Loucy (cell line): ENCODE measurements around the gene BAK1.
"Not testable (repeated sequence)": the region's sequence is repeated elsewhere in the genome, so short reads cannot be mapped to it uniquely, and the experiment has no call there.

ENCODE experiments used
- H2AFZ ChIP-seq: fragments of 200-600 bp; sonication (generic); 2 replicates; pipeline ENCODE4 v1.6.0; 2016; ENCODE audit warnings: antibody characterized with exemption, mild to moderate bottlenecking, low read length, moderate library complexity
- H3F3A ChIP-seq: fragments of 200-600 bp; 2 replicates; pipeline ENCODE4 v1.6.0; 2016; ENCODE audit warnings: antibody characterized with exemption, low read depth, mild to moderate bottlenecking
- H3K27me3 ChIP-seq: fragments of 200-600 bp; sonication (generic); 2 replicates; pipeline ENCODE4 v1.6.1; 2014; ENCODE audit warnings: low read length, mild to moderate bottlenecking; ENCODE audit not compliant: insufficient read depth, poor library complexity, severe bottlenecking
- H3K36me3 ChIP-seq: fragments of 200-600 bp; sonication (generic); 2 replicates; pipeline ENCODE4 v1.6.1; 2016; ENCODE audit warnings: low read length; ENCODE audit not compliant: insufficient read depth
- H3K4me1 ChIP-seq: fragments of 200-600 bp; sonication (generic); 2 replicates; pipeline ENCODE4 v1.5.1; 2014; ENCODE audit warnings: low read length, mild to moderate bottlenecking; ENCODE audit not compliant: insufficient read depth, poor library complexity, severe bottlenecking
- H3K4me2 ChIP-seq: fragments of 200-600 bp; sonication (generic); 2 replicates; pipeline ENCODE4 v1.6.0; 2014; ENCODE audit warnings: antibody characterized with exemption, low read length, low read depth, mild to moderate bottlenecking; ENCODE audit not compliant: poor library complexity, severe bottlenecking
- H3K4me3 ChIP-seq: fragments of 200-600 bp; sonication (generic); 2 replicates; pipeline ENCODE4 v1.5.1; 2014; ENCODE audit warnings: low read length, mild to moderate bottlenecking, mixed read lengths; ENCODE audit not compliant: poor library complexity, severe bottlenecking
- H3K79me2 ChIP-seq: fragments of 200-600 bp; sonication (generic); 2 replicates; pipeline ENCODE4 v1.6.1; 2014; ENCODE audit warnings: low read length; ENCODE audit not compliant: insufficient read depth
- H3K9ac ChIP-seq: fragments of 200-600 bp; sonication (generic); 2 replicates; pipeline ENCODE4 v1.6.0; 2014; ENCODE audit warnings: mild to moderate bottlenecking, low read depth, low read length, moderate library complexity; ENCODE audit not compliant: poor library complexity, severe bottlenecking
- H3K9me2 ChIP-seq: fragments of 200-600 bp; sonication (generic); replicated peaks from 2 replicates; pipeline ENCODE4 v1.6.1; 2016; ENCODE audit warnings: low read depth, low read length, mixed read lengths
- H3K9me3 ChIP-seq: fragments of 200-600 bp; sonication (generic); 2 replicates; pipeline ENCODE4 v1.6.1; 2014; ENCODE audit warnings: mild to moderate bottlenecking, antibody characterized with exemption, low read length, low read depth; ENCODE audit not compliant: insufficient read depth
- H4K20me1 ChIP-seq: fragments of 200-600 bp; sonication (generic); 2 replicates; pipeline ENCODE4 v1.6.0; 2014; ENCODE audit warnings: antibody characterized with exemption, low read length, mild to moderate bottlenecking; ENCODE audit not compliant: insufficient read depth, poor library complexity, severe bottlenecking
- EZH2phosphoT487 ChIP-seq: fragments of 200-600 bp; IDR thresholded peaks from 2 replicates; pipeline ENCODE4 v1.6.1; 2018; ENCODE audit warnings: antibody characterized with exemption, mild to moderate bottlenecking, moderate library complexity, borderline replicate concordance
- TF ChIP-seq, protein P1 (sequence below): fragments of 200-600 bp; sonication (generic); conservative IDR thresholded peaks from 2 replicates; pipeline ENCODE4 v1.5.1; 2014; ENCODE audit warnings: mild to moderate bottlenecking, antibody characterized with exemption, low read length

BAK1 gene

DNA sequence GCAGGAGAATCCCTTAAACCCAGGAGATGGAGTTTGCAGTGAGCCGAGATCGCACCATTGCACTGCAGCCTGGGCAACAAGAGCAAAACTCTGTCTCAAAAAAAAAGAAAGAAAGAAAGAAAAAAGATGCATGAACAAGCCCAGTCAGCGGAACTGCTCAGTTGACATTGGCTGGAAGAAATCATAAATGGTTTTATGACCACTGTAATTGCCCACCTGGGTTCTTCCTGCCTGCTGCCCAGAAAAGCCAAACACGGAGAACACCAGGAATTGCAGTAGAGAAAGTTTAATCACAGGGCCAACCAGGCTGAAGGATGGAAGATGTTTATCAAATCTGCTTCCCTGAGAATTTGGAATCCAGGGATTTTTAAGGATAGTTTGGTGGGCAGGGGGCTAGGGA, 22.7 kb downstream of the BAK1 start:
- H3K4me2 ChIP-seq = no peak overlapping the region
- TF ChIP-seq EZH2phosphoT487 = no peak
- TF ChIP-seq, protein P1, sequence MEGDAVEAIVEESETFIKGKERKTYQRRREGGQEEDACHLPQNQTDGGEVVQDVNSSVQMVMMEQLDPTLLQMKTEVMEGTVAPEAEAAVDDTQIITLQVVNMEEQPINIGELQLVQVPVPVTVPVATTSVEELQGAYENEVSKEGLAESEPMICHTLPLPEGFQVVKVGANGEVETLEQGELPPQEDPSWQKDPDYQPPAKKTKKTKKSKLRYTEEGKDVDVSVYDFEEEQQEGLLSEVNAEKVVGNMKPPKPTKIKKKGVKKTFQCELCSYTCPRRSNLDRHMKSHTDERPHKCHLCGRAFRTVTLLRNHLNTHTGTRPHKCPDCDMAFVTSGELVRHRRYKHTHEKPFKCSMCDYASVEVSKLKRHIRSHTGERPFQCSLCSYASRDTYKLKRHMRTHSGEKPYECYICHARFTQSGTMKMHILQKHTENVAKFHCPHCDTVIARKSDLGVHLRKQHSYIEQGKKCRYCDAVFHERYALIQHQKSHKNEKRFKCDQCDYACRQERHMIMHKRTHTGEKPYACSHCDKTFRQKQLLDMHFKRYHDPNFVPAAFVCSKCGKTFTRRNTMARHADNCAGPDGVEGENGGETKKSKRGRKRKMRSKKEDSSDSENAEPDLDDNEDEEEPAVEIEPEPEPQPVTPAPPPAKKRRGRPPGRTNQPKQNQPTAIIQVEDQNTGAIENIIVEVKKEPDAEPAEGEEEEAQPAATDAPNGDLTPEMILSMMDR = no peak
- no peak overlapping the region for H2AFZ ChIP-seq
- no peaks in the 10 kb centered on the region for H3K9me2 ChIP-seq
- H3K36me3 ChIP-seq = no peaks in the 10 kb centered on the region
- H3K4me1 ChIP-seq = no peaks in the 10 kb centered on the region
- no peaks in the 10 kb centered on the region for H3K27me3 ChIP-seq
- no peaks in the 10 kb centered on the region for H3F3A ChIP-seq
- no peaks in the 10 kb centered on the region for H4K20me1 ChIP-seq
- no peak overlapping the region for H3K9ac ChIP-seq
- H3K79me2 ChIP-seq = no peaks in the 10 kb centered on the region
- H3K9me3 ChIP-seq = no peaks in the 10 kb centered on the region
- no peak overlapping the region for H3K4me3 ChIP-seq

DNA sequence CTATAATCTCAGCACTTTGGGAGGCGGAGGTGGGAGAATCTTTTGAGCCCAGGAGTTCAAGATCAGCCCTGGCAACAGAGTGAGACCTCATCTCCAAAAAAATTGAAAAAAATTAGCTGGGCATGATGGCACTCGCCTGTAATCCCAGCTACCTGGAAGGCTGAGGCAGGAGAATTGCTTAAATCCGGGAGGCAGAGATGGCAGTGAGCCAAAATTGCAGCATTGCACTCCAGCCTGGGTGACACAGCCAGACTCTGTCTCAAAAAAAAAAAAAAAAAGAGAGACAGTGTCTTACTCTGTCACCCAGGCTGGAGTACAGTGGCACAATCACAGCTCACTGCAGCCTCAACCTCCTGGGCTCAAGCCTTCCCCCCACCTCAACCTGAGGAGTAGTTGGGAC, 27.2 kb downstream of the BAK1 start:
- not testable (repeated sequence) for H2AFZ ChIP-seq, H3K9me3 ChIP-seq, H4K20me1 ChIP-seq, H3K4me2 ChIP-seq, H3K36me3 ChIP-seq, H3K9ac ChIP-seq, H3K27me3 ChIP-seq, H3K79me2 ChIP-seq, H3K4me1 ChIP-seq, H3K9me2 ChIP-seq, H3K4me3 ChIP-seq, H3F3A ChIP-seq

DNA sequence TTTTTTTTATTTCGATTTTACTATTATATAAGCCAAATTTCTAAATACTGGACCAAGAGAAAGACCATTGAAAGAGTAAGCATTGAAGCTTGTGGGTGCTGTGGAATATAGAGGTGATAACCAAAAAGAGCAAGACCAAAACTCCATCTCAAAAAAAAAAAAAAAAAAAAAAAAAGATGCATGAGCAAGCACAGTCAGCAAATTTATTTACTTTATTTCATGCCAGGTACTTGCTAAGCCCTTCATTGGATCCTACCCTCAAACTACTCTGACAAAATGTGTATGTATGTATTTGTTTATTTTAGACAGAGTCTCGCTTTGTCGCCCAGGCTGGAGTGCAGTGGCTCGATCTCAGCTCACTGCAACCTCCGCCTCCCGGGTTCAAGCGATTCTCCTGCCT, 27.8 kb downstream of the BAK1 start:
- Histone ChIP-seq H3K4me1 (no peaks in the 10 kb centered on the region), H3K27me3 (no peaks in the 10 kb centered on the region), H3K4me2 (no peak overlapping the region), H3F3A (no peaks in the 10 kb centered on the region), H3K79me2 (no peaks in the 10 kb centered on the region), H3K36me3 (no peaks in the 10 kb centered on the region), H2AFZ (no peak overlapping the region), H3K9ac (no peak overlapping the region), H4K20me1 (no peaks in the 10 kb centered on the region), H3K4me3 (no peak overlapping the region), H3K9me3 (no peaks in the 10 kb centered on the region), H3K9me2 (no peaks in the 10 kb centered on the region)
- TF ChIP-seq EZH2phosphoT487 = no peak
- TF ChIP-seq, protein P1 = no peak

DNA sequence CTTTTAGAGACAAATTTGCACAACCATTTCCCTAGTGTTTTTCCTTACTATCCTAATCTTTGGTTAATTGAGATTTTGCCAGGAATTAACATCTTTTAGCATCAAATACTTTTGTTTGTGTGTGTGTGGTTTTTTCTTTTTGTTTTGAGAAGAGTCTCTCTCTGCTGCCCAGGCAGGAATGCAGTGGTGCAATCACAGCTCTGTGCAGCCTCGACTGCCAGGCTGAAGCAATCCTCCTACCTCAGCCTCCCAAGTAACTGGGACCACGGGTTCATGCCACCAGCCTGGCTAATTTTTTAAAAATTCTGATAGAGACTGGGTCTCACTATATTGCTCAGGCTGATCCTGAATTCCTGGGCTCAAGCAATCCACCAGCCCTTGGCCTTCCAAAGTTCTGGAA, 28.5 kb downstream of the BAK1 start:
- H4K20me1 ChIP-seq = no peaks in the 10 kb centered on the region
- no peak overlapping the region for H3K9ac ChIP-seq

More for the DNA sequence above, 28.5 kb downstream of the BAK1 start:
- H3K4me2 ChIP-seq = no peak overlapping the region
- H3K4me3 ChIP-seq = no peak overlapping the region
- H3K79me2 ChIP-seq = no peaks in the 10 kb centered on the region
- no peak overlapping the region for H2AFZ ChIP-seq
- no peaks in the 10 kb centered on the region for H3K27me3 ChIP-seq
- TF ChIP-seq, protein P1 = no peak
- TF ChIP-seq EZH2phosphoT487 = no peak
- no peaks in the 10 kb centered on the region for H3K9me3 ChIP-seq
- no peaks in the 10 kb centered on the region for H3K36me3 ChIP-seq
- H3K4me1 ChIP-seq = no peaks in the 10 kb centered on the region
- no peaks in the 10 kb centered on the region for H3K9me2 ChIP-seq
- H3F3A ChIP-seq = no peaks in the 10 kb centered on the region
